ENCODE results near the gene KCNJ5. TPM values are rescaled to one million over a fixed set of nuclear protein-coding genes. Genes with fewer than 3 reads are reported as not detected.

KCNJ5 gene
- polyA plus RNA-seq, 2 of the 4 experiments (the other 2 are of a cell fraction) = 0.04 TPM; not detected in 1

DNA sequence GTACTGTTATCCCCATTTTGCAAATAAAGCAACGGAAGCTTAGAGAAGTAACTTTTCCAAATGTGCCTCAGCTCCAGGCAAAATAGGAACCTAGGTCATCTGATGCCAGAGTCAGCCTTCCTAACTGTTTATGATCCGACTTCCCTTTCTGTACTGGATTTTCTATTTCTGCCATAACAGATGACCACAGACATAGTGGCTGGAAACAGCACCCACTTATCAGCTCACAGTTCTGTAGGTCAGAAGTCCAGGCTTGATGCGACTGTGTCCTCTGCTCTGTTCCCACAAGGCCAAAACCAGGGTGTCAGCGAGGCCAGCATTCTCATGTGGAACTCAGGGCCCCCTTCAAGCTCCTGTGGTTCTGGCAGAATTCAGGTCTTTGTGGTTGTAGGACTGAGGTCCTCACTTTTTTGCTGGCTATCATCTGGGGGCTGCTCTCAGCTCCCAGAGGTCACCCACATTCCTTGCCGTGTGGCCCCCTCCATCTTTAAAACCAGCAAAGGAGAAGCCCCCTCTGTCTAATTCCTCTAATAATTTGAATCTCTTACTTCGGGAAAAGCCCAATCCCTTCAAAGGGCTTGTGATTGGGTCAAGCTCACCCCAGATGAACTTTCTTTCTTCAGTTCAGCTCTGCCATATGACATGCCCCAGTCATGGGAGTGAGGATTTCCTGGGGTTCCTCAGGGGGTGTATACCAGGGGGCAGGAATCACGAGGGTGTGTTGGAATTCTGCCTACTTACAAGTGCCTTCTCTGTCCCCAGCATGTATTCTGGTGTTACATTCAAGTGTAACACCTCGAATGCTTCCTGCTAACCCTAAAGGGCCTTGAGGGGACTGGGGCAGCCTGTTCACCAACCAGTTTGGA, 15.3 kb downstream of the KCNJ5 start:
- Histone ChIP-seq H3K27ac (peak overlapping the region in 1 of 2 experiments; percentile 99; a peak in 4 of 6 replicates), H3K4me3 (peak overlapping the region; percentile 64), H3K4me2 (peak overlapping the region; percentile 85), H3K9me3 (no peaks in the 10 kb centered on the region), H3K4me1 (peaks cover 15% of the 10 kb centered on the region)
- ATAC-seq (no peak), FAIRE-seq (no peak), DNase-seq (ENCODE audit: low read depth in 1 of 2, low spot score in 1 of 2) (no peak)
- CTCF ChIA-PET = interaction anchor here (0.8 to 5.1 kb wide), 11 partner anchors 11 to 874 kb away, joined by 3 to 57 read pairs (median 3); no protein-coding TSS in a partner anchor
- TF ChIP-seq FOXS1 (CRISPR knock-in tag; IDR thresholded peaks at IDR 0.05) = no peak
- no peak for TF ChIP-seq FOSB (CRISPR knock-in tag; IDR thresholded peaks at IDR 0.05)
- TF ChIP-seq NPAS2 (CRISPR knock-in tag; IDR thresholded peaks at IDR 0.05; ENCODE audit: borderline replicate concordance) = no peak
- TF ChIP-seq EHF (CRISPR knock-in tag; IDR thresholded peaks at IDR 0.05) = no peak
- no peak for TF ChIP-seq POLR2A (IDR thresholded peaks at IDR 0.05; ENCODE audit: low read length)
- TF ChIP-seq EHMT2 (IDR thresholded peaks at IDR 0.05; ENCODE audit: low read depth) = no peak
- TF ChIP-seq CEBPB (IDR thresholded peaks at IDR 0.05) = no peak
- TF ChIP-seq SREBF2 (IDR thresholded peaks at IDR 0.05) = no peak
- no peak for TF ChIP-seq RARB (CRISPR knock-in tag; IDR thresholded peaks at IDR 0.05)
- 72% methylated on average over 8 of the region's 8 CpGs for WGBS (ENCODE audit: missing lambda C conversion rate)
- POLR2A ChIA-PET = interaction anchor here (0.6 kb wide), 7 partner anchors 11 to 440 kb away, joined by 3 to 9 read pairs (median 3); no protein-coding TSS in a partner anchor

DNA sequence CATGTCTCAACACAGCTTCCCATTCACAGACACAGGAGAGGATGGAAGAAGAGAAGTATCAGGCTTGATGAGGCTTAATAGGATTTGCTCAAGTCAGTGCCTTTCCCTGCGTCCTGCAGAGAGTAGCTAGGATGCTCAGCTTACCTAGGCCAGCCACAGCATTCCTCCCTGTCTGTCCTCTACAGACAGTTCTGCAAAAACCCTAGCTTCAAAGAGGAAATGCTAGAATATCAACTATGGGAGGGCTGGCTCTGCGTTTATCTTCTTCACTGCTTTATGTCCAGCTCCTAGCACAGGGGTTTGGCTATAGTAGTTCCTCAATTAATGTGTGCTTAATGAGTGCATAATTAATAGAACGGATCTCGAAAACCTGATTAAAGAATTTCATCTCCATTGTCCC, 16.4 kb downstream of the KCNJ5 start:
- ATAC-seq = no peak
- DNase-seq (ENCODE audit: low read depth in 1 of 2, low spot score in 1 of 2) = no peak
- 94% methylated on average over 4 of the region's 4 CpGs for WGBS (ENCODE audit: missing lambda C conversion rate)
- ChIA-PET CTCF (interaction anchor here (1.7 to 5.1 kb wide), 4 partner anchors 14 to 49 kb away, joined by 5 to 57 read pairs (median 14); no protein-coding TSS in a partner anchor), POLR2A (no interaction called here)
- peaks cover 15% of the 10 kb centered on the region for H3K4me1 ChIP-seq
- H3K9me3 ChIP-seq = no peaks in the 10 kb centered on the region
- peak overlapping the region in 1 of 2 experiments; percentile 55; a peak in 3 of 6 replicates for H3K27ac ChIP-seq
- no peak overlapping the region for H3K4me3 ChIP-seq
- peak overlapping the region; percentile 77; the same call in 1 of the 3 replicates for H3K4me2 ChIP-seq
- FAIRE-seq = no peak
- TF ChIP-seq FOSL2 (IDR thresholded peaks at IDR 0.05) (no peak), FOSL2 (CRISPR knock-in tag; IDR thresholded peaks at IDR 0.05) (no peak), RNF2 (IDR thresholded peaks at IDR 0.05; ENCODE audit: borderline replicate concordance, low read depth) (no peak)

DNA sequence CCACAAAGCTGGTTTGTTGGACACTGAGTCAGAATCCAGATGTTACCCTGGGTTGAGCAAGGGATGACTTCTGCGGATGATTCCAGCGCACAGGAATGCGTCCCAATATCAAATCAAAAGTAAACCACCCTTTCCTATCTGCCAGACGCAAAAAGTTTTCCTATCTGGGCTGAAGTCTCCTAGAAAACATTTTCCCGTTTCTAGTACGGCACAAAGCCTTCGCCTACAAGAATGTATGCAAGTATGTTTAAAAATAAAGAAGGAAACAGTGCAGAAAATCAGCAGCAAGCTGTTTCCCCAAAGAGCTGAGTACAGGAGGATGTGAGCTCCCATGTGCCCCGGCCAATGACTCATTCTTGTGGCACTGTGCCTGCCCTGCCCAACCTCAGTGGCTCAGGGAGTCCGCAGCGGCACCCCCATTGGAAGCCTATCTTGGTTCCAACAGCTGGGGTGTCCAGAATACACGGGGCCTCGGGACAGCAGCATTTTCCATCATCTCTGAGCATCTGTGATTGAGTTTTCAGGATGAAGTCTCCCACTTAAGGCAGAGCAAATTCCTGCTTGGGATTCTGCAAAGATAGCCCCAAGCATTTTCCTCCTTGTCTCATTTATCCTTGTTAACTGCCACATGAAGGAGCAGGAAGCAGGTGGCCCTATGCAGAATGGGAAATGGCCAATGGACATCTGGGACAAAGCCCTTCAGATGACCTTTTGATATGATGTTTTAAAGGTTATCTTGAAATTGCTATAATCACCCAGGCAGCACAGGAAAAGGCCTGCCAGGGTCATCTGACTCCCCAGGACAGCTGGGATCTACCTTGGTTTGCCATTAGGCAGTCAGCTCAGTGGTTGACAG, 17.5 kb downstream of the KCNJ5 start:
- no peak for ATAC-seq
- TF ChIP-seq EHF (CRISPR knock-in tag; IDR thresholded peaks at IDR 0.05) = no peak
- TF ChIP-seq, protein P1, sequence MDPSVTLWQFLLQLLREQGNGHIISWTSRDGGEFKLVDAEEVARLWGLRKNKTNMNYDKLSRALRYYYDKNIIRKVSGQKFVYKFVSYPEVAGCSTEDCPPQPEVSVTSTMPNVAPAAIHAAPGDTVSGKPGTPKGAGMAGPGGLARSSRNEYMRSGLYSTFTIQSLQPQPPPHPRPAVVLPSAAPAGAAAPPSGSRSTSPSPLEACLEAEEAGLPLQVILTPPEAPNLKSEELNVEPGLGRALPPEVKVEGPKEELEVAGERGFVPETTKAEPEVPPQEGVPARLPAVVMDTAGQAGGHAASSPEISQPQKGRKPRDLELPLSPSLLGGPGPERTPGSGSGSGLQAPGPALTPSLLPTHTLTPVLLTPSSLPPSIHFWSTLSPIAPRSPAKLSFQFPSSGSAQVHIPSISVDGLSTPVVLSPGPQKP (IDR thresholded peaks at IDR 0.05; ENCODE audit: low read depth, low read length) = no peak
- peak; percentile 30; the same call in 1 of the 2 replicates for TF ChIP-seq JUNB (IDR thresholded peaks at IDR 0.05)
- TF ChIP-seq CEBPB (IDR thresholded peaks at IDR 0.05) = 0 out of 4 replicates have a peak, but pooled peaks of 1 of the 2 experiments have one; percentile 24
- no peak for TF ChIP-seq TP53 (CRISPR knock-in tag; IDR thresholded peaks at IDR 0.05)
- peak; percentile 50; the same call in 1 of the 2 replicates for TF ChIP-seq FOSL2 (IDR thresholded peaks at IDR 0.05)
- TF ChIP-seq FOSL2 (CRISPR knock-in tag; IDR thresholded peaks at IDR 0.05) = 0 out of 2 replicates have a peak, but pooled peaks have one; percentile 19
- TF ChIP-seq ESRRA (IDR thresholded peaks at IDR 0.05; ENCODE audit: borderline replicate concordance, low read length) = no peak
- TF ChIP-seq, protein P2, sequence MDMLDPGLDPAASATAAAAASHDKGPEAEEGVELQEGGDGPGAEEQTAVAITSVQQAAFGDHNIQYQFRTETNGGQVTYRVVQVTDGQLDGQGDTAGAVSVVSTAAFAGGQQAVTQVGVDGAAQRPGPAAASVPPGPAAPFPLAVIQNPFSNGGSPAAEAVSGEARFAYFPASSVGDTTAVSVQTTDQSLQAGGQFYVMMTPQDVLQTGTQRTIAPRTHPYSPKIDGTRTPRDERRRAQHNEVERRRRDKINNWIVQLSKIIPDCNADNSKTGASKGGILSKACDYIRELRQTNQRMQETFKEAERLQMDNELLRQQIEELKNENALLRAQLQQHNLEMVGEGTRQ (IDR thresholded peaks at IDR 0.05) = no peak
- no peak for TF ChIP-seq ZSCAN20 (CRISPR knock-in tag; IDR thresholded peaks at IDR 0.05)
- no peak for TF ChIP-seq MAFK (IDR thresholded peaks at IDR 0.05; ENCODE audit: partially characterized antibody)
- TF ChIP-seq NFE2L2 (conservative IDR thresholded peaks at IDR 0.05; ENCODE audit: low read length) = no peak
- TF ChIP-seq MYC (IDR thresholded peaks at IDR 0.05; ENCODE audit: borderline replicate concordance, low read length) = no peak
- no peak for TF ChIP-seq EP300 (IDR thresholded peaks at IDR 0.05)
- no peak for TF ChIP-seq POLR2AphosphoS2 (conservative IDR thresholded peaks at IDR 0.05; ENCODE audit: low read length)
- TF ChIP-seq, protein P3, sequence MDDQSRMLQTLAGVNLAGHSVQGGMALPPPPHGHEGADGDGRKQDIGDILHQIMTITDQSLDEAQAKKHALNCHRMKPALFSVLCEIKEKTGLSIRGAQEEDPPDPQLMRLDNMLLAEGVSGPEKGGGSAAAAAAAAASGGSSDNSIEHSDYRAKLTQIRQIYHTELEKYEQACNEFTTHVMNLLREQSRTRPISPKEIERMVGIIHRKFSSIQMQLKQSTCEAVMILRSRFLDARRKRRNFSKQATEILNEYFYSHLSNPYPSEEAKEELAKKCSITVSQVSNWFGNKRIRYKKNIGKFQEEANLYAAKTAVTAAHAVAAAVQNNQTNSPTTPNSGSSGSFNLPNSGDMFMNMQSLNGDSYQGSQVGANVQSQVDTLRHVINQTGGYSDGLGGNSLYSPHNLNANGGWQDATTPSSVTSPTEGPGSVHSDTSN (IDR thresholded peaks at IDR 0.05) = no peak
- no peak for TF ChIP-seq JUN (IDR thresholded peaks at IDR 0.05)
- DNase-seq (ENCODE audit: low read depth in 1 of 2, low spot score in 1 of 2) = peak; percentile 12 to 27
- no peak for FAIRE-seq
- no peaks in the 10 kb centered on the region for H3K9me3 ChIP-seq
- H3K4me1 ChIP-seq = peaks cover 15% of the 10 kb centered on the region
- H3K27ac ChIP-seq = peak overlapping the region; percentile 55 to 58; a peak in 5 of 6 replicates
- CTCF ChIA-PET = interaction anchor here (1.7 to 5.1 kb wide), 3 partner anchors 15 to 48 kb away, joined by 5 to 57 read pairs (median 20); no protein-coding TSS in a partner anchor
- 19% methylated on average over 12 of the region's 12 CpGs for WGBS (ENCODE audit: missing lambda C conversion rate)
- 0 out of 3 replicates have a peak overlapping the region, but pooled peaks have one; percentile 13 for H3K4me3 ChIP-seq
- POLR2A ChIA-PET = no interaction called here
- H3K4me2 ChIP-seq = peak overlapping the region; percentile 77

All from A549 (cell line).